ENCODE data around the gene EYS.

DNA sequence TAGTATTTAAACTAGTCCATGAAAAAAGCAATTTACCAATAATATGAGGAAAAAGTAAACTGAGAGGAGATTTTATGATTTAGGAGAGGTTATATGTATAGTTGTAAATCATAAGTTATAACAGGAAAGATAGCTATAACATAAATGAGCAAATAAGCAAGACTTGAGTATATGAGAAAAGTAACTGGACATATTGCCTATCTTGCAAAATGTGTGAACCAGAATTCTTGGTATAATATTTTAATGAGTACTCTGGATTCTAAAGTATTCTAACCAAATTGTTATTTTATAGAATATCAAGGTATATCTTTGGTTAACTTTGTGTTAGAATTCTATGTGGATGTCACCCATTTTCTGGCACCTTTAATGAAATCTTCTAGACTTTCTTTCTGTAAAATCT is 1946.8 kb downstream of the EYS start:
- TF ChIP-seq SP1 (IDR thresholded peaks at IDR 0.05): no peak
- TF ChIP-seq, protein P1, sequence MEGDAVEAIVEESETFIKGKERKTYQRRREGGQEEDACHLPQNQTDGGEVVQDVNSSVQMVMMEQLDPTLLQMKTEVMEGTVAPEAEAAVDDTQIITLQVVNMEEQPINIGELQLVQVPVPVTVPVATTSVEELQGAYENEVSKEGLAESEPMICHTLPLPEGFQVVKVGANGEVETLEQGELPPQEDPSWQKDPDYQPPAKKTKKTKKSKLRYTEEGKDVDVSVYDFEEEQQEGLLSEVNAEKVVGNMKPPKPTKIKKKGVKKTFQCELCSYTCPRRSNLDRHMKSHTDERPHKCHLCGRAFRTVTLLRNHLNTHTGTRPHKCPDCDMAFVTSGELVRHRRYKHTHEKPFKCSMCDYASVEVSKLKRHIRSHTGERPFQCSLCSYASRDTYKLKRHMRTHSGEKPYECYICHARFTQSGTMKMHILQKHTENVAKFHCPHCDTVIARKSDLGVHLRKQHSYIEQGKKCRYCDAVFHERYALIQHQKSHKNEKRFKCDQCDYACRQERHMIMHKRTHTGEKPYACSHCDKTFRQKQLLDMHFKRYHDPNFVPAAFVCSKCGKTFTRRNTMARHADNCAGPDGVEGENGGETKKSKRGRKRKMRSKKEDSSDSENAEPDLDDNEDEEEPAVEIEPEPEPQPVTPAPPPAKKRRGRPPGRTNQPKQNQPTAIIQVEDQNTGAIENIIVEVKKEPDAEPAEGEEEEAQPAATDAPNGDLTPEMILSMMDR (IDR thresholded peaks at IDR 0.05; ENCODE audit: low read depth, low read length, missing input control): no peak
- no peak for TF ChIP-seq GABPA (IDR thresholded peaks at IDR 0.05 in 1 of 2, conservative IDR thresholded peaks at IDR 0.05 in 1 of 2)
- TF ChIP-seq TAF1 (conservative IDR thresholded peaks at IDR 0.05): no peak
- no peak for TF ChIP-seq YY1 (IDR thresholded peaks at IDR 0.05)
- no peak for TF ChIP-seq ZBTB33 (IDR thresholded peaks at IDR 0.05)
- no peak for TF ChIP-seq MAX (IDR thresholded peaks at IDR 0.05)
- TF ChIP-seq EGR1 (IDR thresholded peaks at IDR 0.05; ENCODE audit: low read depth in 2 of 2): no peak
- TF ChIP-seq REST (IDR thresholded peaks at IDR 0.05): no peak
- TF ChIP-seq NR2F2 (IDR thresholded peaks at IDR 0.05): no peak
- TF ChIP-seq FOXA1 (IDR thresholded peaks at IDR 0.05): no peak
- no peak for TF ChIP-seq JUND (IDR thresholded peaks at IDR 0.05)
- TF ChIP-seq RAD21 (IDR thresholded peaks at IDR 0.05): no peak
